CD4-positive, alpha-beta T cell treated with Interleukin-6 for 4 hours (primary cell): ENCODE results near the gene MYO15A.

ENCODE experiments used
- DNase-seq: peaks from one replicate; pipeline ENCODE4 v3.0.0-alpha.2; 2020; ENCODE audit warnings: mixed read lengths

MYO15A gene

DNA sequence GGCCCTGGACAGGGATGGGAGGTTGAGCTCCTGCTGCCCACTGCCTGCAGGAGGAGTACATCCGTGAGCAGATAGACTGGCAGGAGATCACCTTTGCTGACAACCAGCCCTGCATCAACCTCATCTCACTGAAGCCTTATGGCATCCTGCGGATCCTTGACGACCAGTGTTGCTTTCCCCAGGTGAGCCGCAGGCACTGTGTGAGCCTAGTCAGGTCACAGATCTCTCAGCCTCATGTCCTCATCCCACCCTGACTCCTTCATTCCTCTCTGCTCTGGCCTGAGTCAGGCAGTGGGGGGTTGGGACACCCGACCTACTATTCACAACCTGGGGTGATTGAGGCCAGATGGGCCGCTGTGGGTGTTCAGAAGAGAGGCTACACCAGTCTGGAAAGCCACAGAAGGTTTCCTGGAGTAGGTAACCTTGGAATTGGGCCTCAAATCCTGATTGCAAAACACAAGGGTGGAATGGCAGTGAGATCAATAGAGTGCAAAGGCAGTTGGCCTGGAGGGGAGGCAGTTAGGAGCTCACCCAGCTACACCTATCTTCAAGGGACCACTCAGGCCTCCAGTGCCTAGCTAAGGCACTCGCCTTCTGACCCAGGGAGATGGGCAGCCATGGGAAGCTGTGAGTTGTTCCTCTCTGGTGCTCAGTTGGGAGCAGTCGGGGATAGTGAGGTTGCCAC lies 29.7 kb downstream of the MYO15A start:
- DNase-seq, result no peak

DNA sequence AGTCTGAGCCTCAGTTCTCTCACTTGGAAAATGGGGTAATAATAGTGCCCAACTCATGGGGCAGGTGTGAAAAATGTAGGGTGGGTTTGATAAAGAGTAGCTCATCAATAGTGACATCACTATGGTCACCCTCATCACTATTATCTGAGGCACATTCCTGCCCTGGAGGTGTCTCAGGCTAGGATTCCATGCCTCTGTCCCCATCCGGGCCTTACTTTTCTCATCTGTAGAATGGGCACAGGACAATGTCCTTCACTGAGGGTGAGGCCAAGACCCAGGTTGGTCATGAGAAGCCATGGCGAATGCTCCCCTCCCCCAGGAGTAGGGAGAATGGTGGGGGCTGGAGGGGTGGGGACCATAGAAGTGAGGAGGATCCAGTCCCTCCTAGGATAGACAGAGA lies 30.5 kb downstream of the MYO15A start:
- no peak for DNase-seq

DNA sequence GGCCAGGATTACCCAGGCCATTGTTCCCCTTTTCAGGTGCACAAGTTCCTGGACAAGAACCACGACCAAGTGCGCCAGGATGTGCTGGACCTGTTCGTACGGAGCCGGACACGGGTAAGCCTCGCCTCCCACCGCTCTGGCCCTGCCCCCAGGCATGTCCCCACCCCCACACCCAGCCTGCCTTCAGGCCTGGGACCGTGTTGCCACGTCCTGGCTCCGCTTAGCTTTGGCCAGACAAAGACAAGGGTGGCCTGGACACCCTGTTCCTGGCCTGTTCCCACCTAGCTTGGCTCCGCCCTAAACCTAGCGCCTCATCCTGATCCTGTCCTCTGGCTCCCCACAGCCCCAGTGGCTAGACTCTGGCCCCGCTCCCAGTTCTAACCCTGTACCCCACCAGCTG lies 30.9 kb downstream of the MYO15A start:
- DNase-seq, result no peak

DNA sequence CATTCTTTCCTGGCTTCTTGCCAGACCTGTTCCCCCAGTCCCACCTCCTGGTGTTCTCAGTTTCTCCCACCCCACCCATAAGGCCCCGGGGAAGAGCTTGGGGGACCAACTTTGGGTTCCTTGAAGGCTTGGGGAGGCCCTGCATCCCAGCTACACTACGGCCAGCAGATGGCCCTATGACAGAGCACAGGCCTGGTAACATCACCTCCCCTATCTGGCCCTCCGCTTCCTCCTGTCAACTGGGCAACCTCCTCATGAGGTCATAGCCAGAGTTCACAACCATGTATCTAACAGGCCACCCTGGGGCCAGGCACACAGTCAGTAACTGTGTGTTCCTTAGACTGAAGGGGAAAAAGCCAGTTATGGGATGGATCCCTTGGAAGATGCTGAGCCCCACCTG lies 31.4 kb downstream of the MYO15A start:
- no peak for DNase-seq

DNA sequence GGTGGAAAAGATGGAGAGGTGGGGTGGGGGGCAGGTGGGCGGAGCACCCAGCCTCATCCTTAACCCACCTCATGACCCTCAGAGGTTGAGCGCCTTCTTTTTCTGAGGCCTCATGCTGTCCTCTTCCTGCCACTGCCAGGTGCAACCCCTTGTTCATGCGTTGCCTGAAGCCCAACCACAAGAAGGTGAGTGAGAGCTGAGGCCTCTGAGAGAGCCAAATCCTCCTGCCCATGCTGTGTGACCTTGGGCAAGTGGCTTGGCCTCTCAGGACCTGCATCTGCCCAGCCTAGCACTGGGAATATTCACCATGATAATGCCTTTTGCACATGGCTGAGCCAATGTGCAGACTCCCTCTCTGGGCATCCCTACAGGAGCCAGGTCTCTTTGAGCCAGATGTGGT lies 32.1 kb downstream of the MYO15A start:
- no peak for DNase-seq

DNA sequence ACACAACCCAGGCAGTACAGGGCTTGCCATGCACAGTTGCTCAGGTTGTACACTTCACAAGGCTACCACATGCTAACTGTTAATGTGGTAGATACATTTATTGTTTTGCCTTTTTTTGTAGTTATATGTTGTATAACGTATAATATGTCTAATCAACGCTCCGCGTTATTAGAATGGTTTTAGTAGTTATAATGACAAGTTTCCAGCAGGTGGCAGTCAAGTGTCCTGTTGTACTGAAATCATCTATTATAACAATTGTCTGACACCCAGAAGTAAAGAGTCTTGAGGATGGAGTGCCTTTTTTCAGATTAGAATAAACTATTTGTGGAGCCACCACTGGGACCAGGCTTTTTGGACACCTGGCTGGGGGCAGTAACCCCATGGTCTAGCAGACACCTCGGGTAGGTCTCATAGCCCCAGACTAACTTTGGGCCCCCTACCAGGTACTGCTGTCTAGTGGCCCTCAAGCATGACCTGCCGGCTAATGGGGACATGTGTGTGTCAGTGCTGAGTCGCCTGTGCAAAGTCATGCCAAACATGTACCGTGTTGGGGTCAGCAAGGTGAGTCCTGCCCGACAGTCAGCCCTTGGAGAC lies 32.8 kb downstream of the MYO15A start:
- DNase-seq, result peak; percentile 59

DNA sequence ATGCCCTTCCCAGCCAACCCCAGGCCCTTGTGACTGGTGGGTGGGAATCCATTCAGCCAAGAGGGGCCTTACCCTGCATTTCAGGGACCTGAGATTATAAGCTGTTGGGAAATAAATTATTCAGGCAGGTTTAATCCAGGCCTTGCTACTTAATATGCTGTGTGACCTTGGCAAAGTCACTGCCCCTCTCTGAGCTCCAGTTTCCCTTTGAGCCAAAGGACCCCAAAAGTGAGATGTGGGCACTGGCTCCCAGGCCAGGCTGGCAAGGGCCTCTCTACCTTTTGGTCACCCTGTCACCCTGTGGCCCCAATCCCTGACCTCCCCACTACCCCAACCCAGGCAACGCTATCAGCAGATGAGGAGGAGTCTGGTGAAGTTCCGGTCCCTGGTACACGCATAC lies 33.9 kb downstream of the MYO15A start:
- no peak for DNase-seq

DNA sequence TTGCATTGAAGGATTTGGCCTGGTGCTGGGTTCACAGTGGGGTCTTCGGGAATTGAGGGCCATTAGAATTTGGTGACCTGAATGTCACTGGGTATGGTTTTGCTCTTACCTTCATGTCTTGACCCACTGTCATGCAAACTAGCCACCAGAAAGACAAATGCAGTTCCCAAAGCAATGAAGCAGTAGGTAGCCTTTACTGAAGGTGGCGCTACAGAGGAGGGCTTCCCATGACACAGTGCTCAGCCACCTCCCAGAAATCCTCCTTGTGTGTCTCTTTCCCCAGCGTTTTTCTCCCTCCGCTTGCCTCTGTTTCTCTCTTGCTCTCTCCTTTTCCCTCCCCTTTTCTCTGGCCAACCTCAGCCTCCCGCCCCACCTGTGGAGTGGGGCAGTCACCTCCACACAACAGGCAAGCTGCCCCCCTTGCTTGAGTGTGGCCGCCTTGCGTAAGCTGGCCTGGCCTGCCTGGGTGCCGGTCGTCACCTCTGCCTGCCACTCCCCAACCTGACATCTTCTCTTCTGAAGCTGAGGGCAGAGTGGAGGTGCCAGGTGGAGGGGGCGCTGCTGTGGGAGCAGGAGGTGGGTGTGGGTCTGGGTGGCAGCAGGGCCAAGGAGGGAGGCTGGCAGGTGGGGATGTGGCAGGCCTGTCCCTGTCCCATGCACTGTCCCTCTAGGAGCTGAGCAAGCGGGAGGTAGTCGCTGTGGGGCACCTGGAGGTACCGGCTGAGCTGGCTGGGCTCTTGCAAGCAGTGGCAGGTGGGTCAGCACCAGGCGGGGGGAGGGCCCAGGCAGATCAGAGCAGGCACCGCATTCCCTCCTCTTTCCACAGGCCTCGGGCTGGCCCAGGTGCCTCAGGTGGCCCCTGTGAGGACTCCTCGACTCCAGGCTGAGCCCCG lies 34.7 kb downstream of the MYO15A start:
- DNase-seq, result no peak

DNA sequence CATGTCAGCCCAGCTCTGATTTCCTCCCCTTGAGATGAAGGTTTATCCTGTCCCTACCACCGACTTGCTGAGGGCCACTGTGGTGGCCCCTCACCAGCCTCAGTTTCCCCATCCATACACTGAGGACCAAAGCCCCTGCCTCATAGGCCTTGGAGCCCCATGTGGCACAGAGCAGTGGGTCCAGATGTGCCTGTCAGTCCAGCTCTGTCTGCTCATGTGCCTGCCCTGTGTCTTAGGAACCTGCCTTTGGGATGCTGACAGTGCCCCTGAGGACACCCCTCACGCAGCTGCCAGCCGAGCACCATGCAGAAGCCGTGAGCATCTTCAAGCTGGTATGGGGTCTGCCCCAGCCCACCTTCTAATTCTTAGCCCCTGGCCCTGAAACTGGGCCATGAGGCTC lies 35.7 kb downstream of the MYO15A start:
- no peak for DNase-seq

DNA sequence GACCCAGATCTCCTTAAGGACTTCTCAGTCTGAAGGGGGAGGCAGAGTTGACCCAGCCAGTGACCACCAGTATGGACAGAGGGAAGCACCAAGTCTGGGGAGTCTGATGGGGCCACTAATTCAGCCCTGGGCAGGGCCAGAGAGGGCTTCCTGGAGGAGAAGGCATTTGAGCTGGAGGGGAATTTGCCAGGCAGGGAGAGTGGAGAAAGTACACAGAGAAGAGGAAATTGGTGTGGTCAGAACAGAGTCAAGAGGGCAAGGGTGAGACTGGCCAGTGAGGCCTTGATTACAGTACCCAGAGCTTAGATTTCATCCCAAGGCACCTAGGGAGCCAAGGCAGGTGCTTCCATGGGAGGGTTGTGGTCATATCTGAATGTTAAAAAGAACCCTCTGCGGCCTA lies 36.3 kb downstream of the MYO15A start:
- no peak for DNase-seq

DNA sequence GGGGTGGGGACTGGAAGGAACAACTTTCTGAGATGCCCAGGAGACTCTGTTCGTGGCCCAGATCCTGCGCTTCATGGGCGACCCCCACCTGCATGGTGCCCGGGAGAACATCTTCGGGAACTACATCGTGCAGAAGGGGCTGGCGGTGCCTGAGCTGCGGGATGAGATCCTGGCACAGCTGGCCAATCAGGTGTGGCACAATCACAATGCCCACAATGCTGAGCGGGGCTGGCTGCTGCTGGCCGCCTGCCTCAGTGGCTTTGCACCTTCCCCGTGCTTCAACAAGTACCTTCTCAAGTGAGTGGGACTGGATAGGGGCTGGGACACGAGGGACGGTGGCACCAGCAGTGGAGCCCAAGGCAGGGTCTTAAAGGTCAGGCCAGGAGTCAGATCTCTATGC lies 37.3 kb downstream of the MYO15A start:
- DNase-seq, result no peak

DNA sequence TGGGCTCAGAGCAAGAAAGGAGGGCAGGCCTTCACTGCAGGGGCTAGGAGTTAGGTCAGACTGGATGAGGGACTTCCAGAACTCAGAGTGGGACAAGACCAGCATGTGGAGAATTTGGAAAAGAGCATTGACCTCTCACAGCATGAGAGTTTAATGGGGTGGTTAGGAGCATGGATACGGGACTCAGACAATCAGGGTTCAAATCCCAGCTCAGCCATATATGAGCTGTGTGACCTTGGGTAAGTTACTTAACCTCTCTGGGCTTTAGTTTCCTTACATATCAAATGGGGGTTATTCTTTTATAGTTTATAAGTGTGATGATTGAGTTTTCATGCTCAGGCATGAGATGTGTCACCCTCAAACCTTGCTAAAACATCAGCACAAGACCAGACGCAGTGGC lies 37.7 kb downstream of the MYO15A start:
- DNase-seq, result no peak

DNA sequence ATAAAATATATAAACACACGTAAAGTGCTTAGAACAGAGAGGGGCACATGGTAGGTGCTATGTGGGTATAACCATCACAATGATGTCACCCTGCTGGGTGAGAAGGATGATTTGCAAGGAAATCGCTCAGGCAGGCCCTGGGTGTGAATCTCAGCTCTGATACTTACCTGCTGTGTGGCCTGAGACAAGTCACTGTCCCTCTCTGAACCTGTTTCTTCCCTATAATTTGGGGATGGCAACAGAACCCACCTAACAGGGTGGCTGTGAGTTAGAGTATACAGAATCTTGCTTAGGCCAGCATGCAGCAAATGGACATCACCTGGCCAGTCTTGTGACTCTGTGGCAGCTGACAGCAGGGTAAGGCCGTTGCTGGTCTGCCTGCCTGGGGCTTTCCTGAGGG lies 38.4 kb downstream of the MYO15A start:
- no peak for DNase-seq

DNA sequence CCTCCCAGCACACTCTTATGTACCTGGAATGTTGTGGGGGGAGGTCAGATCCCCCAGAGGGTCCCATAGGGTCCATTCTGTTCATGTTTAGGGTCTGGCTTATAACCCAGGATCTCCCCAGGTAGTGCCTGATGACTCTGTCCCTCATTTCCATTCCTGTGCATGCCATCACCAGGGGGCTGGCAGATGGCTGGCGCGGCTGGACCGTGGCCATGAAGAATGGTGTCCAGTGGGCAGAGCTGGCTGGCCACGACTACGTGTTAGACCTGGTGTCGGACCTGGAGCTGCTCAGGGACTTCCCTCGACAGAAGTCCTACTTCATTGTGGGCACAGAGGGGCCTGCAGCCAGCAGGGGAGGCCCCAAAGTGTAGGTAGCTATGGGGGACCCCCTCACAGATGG lies 40.0 kb downstream of the MYO15A start:
- DNase-seq, result no peak

DNA sequence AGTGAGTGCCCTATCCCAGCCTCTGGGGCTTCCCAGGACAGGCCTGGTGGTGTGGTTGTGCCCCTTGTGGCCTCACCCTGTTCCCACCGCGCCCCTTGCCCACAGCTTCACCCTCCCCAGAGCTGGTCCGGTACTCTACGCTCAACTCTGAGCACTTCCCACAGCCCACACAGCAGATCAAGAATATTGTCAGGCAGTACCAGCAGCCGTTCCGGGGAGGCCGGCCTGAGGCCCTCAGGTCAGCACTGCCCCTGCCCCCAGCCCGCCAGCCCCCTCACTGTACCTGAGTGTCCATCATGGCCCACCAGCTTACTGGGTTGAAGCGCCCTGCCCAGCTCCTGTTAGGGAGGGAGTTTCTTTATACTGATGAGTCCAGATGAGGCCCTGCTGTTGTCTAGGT lies 42.7 kb downstream of the MYO15A start:
- no peak for DNase-seq

DNA sequence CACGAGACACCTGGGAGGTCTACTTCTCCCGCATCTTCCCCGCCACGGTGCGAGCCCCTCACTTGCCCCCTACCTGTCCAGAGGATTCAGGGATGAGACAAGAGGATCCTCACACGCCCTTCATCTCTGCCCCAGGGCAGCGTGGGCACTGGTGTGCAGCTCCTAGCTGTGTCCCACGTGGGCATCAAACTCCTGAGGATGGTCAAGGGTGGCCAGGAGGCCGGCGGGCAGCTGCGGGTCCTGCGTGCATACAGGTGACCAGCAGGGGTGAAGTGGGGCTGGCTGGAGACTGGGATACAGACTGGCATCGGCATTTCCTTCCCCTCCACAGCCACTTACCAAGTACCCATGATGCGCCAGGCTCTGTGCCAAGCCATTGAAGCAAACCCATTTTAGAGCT lies 46.6 kb downstream of the MYO15A start:
- no peak for DNase-seq

DNA sequence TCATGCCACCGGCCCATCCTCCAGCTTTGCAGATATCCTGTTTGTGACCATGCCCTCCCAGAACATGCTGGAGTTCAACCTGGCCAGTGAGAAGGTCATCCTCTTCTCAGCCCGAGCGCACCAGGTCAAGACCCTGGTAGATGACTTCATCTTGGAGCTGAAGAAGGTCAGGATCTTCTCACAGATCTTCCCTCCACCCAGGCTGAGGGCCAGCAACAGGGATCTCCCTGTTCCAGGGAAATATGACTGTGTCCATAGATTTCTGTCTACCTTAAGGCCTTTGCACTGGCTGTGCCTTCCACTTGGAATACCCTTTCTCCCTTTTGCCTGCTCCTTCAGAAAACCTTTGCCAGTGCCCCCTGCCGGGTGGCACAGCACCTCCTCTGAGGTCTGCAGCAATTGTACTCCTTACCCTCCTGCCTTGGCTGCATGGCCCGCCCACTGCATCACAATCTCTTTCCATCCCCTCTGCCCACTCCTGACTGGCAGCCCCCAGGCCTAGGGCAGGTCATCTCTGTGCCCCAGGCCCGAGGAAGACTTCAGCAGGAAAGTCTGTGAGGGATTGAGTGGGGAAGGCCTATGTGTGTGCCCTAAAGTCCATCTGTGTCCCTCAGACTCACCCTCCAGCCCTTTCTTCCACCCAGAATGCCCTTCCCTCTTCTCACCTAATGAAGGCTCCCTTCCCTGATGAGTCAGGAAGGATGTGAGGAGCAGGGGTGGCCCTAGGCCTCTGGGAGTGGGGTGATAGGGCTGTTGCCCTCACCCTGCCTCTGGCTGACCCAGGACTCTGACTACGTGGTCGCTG lies 47.8 kb downstream of the MYO15A start:
- DNase-seq, result no peak

DNA sequence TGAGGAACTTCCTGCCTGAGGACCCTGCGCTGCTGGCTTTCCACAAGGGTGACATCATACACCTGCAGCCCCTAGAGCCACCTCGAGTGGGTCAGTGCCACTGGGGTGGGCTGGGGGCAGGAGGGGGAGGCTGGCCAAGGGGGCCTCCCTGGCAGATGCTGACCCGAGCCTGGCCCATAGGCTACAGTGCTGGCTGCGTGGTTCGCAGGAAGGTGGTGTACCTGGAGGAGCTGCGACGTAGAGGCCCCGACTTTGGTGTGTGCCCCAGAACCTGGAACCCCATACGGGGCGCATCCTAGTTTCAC lies 48.4 kb downstream of the MYO15A start:
- no peak for DNase-seq

DNA sequence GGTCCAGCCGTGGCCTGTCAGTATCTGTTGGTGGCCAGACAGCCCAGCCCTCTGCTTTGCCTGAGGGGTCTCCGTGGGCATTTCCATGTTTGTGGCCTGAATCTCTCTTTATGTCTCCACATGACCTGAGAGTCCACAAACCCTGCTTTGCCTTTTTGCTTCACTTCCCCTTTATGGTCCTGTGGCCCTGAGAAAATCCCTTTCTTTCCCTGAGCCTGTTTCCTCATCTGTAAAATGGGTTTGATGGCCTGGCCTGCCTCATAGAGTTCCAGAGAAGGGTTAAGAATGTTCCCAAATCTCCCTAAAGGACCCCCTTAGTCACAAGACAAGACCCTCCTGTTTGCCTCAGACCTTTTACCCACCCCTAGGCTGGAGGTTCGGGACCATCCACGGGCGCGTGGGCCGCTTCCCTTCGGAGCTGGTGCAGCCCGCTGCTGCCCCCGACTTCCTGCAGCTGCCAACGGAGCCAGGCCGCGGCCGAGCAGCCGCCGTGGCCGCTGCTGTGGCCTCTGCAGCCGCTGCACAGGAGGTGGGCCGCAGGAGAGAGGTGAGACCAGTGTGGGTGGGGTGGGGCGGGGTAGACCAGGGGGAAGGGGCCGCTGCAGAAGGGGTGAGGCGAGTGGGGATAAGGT lies 48.9 kb downstream of the MYO15A start:
- DNase-seq, result no peak

DNA sequence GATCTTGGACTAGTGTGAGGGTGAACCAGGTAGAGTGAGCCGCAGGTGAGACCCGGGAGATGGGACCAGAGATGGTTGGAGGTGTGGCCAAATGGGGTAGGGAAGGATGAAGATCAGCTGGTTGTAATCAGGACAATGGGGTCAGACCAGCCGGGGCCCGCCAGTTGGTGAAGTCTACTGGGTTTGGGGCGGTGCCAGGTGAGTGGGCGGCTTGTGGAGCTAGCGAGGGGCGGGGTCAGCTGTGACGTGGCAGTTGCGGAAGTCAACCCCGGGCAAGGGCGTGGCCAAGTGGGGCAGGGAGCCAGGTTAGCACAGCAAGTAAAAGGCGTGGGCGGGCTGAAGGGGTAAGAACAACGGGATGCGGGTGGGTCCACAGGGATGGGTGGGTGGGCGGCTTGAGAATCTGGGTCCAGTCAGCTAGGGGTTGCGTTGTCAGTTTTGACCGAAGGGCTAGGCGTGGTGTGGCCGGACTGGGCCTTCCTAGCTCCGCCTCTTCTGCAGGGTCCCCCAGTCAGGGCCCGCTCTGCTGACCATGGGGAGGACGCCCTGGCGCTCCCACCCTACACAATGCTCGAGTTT lies 49.6 kb downstream of the MYO15A start:
- peak; percentile 98 for DNase-seq

DNA sequence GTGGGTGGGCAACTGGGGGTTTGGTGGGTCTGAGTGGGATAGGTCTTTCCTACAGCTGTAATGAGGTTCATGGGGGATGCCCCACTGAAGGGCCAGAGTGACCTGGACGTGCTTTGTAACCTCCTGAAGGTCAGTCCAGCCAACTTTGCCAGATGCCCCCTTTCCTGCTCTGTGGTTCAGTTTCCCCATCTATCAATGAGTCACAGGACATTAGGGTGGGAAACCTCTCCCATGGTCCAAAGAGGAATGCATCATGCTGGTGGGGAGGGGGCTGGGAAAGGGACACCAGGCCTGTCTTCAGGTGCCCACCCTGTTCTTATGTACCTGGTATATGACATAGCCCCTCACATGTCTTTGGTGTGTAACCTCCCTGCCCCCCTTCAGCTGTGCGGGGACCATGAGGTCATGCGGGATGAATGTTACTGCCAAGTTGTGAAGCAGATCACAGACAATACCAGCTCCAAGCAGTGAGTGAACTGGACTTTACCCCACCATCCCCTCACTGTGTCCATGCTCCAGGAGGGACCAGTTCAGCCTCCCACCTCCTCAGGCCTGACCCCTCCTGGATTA lies 51.1 kb downstream of the MYO15A start:
- DNase-seq, result no peak
